ENCODE measurements around the gene TNFRSF19.
"Not testable (repeated sequence)": the region's sequence is repeated elsewhere in the genome, so short reads cannot be mapped to it uniquely, and the experiment has no call there.

TNFRSF19 gene

GRCh38 chr13:23588666-23589065, 18.5 kb downstream of the TNFRSF19 start:
- no peak overlapping the region for H3K4me3 ChIP-seq (ENCODE audit: low read depth, low read length)
- TF ChIP-seq CTCF (IDR thresholded peaks at IDR 0.05; ENCODE audit: borderline replicate concordance, insufficient read depth, low read depth, low read length), result no peak

GRCh38 chr13:23592596-23592995, 22.4 kb downstream of the TNFRSF19 start:
- no peak for TF ChIP-seq CTCF (IDR thresholded peaks at IDR 0.05; ENCODE audit: borderline replicate concordance, insufficient read depth, low read depth, low read length)
- H3K4me3 ChIP-seq (ENCODE audit: low read depth, low read length), result no peak overlapping the region

GRCh38 chr13:23593148-23593547, 22.9 kb downstream of the TNFRSF19 start:
- no peak overlapping the region for H3K4me3 ChIP-seq (ENCODE audit: low read depth, low read length)
- TF ChIP-seq CTCF (IDR thresholded peaks at IDR 0.05; ENCODE audit: borderline replicate concordance, insufficient read depth, low read depth, low read length), result no peak

- not testable (repeated sequence) for H3K4me3 ChIP-seq (ENCODE audit: low read depth, low read length)
Observed at GRCh38 chr13:23594290-23594689, 24.1 kb downstream of the TNFRSF19 start.

- no peak overlapping the region for H3K4me3 ChIP-seq (ENCODE audit: low read depth, low read length)
- no peak for TF ChIP-seq CTCF (IDR thresholded peaks at IDR 0.05; ENCODE audit: borderline replicate concordance, insufficient read depth, low read depth, low read length)
Observed at GRCh38 chr13:23598369-23598768, 28.2 kb downstream of the TNFRSF19 start.

GRCh38 chr13:23599083-23599925, 29.1 kb downstream of the TNFRSF19 start:
- TF ChIP-seq CTCF (IDR thresholded peaks at IDR 0.05; ENCODE audit: borderline replicate concordance, insufficient read depth, low read depth, low read length), result no peak
- no peak overlapping the region for H3K4me3 ChIP-seq (ENCODE audit: low read depth, low read length)

GRCh38 chr13:23600100-23600499, 29.9 kb downstream of the TNFRSF19 start:
- TF ChIP-seq CTCF (IDR thresholded peaks at IDR 0.05; ENCODE audit: borderline replicate concordance, insufficient read depth, low read depth, low read length), result no peak
- no peak overlapping the region for H3K4me3 ChIP-seq (ENCODE audit: low read depth, low read length)

All from GM12875 (cell line).